NCI-H510A (cell line): ENCODE measurements around the gene PRDX5.
"Not testable (repeated sequence)": the region's sequence is repeated elsewhere in the genome, so short reads cannot be mapped to it uniquely, and the experiment has no call there.

ENCODE experiments used
- DNase-seq: peaks from one replicate; lab custom pipeline; 2025; lab: John Stamatoyannopoulos, UW

Gene PRDX5

GRCh38 chr11:64305691-64306562 is 12.0 kb upstream of the PRDX5 start:
- DNase-seq, result peak; percentile 35

DNA sequence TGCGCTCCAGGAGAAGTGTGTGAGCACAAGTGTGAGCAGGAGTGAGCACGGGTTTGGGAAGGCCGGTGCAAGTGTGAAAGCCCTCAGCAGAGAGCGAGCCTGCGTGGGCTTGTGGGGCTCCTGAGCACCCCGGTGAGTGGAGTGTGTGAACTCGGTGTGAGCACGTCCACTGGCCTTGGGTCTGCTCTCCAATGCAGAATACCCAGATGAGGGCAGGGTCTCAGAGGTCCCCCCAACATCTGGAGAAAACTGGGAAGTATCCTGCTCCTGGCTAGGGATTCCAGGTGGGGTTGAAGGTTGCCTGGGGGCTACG is 11.4 kb upstream of the PRDX5 start:
- DNase-seq, result no peak

- DNase-seq, result no peak
Measured at GRCh38 chr11:64306876-64307622, 10.9 kb upstream of the PRDX5 start.

DNA sequence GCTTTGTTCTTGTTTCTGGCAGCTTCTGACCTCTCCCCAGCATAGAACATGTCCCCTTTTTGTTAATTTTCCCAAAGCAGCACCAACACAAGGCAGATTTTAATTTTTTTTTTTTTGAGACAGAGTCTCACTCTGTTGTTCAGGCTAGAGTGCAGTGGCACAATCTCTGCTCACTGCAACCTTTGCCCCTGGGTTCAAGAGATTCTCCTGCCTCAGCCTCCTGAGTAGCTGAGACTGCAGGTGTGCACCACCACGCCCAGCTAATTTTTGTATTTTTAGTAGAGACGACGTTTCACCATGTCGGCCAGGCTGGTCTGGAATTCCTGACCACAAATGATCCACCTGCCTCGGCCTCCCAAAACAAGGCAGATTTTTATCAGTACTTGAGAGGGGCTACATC is 10.1 kb upstream of the PRDX5 start:
- not testable (repeated sequence) for DNase-seq

DNA sequence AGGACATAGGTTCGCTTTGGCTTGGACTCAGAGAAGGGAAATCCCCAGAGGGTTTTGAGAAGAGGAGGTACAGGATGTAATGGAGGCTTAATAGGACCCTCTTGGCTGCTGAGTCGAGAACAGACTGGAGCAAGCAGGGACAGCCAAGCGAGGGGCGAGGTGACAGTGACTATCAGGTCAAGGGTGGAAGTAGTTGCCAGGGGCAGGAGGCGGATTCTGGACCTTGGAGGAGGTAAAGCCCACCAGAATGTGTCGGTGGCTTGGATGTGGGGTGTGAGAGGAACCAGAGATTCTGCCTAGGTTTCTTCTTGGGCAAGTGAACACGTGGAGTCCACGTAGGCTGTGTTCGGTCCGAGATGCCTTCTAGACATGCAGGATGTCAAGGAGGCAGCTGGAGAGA is 5.0 kb upstream of the PRDX5 start:
- DNase-seq, result no peak

- no peak for DNase-seq
Measured at GRCh38 chr11:64313491-64314145, 4.3 kb upstream of the PRDX5 start.

- no peak for DNase-seq
Measured at GRCh38 chr11:64314146-64314804, 3.6 kb upstream of the PRDX5 start.

DNA sequence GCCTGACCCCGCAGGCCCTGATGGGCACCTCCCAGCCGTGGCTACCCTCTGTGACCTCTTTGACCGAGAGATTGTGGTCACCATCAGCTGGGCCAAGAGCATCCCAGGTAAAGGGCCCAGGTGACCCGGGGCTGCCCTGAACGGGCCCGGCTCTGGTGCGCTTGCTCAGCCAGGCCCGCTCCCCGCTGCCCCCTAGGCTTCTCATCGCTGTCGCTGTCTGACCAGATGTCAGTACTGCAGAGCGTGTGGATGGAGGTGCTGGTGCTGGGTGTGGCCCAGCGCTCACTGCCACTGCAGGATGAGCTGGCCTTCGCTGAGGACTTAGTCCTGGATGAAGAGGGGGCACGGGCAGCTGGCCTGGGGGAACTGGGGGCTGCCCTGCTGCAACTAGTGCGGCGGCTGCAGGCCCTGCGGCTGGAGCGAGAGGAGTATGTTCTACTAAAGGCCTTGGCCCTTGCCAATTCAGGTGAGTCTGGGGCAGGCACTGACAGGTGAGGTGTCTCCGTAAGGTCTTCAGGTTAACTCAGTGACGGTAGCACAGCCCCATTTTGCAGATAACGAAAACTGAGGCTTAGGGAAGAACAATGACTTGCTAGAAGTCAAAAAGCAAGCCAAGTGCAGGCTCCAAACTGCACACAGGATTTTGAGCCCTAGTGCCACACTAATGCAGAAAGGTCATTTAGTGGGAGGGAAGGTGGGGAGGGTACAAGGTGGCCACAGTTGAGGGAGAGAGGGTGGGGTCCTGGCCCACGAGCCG is 2.9 kb upstream of the PRDX5 start:
- DNase-seq, result no peak

- DNase-seq, result not testable (repeated sequence)
Measured at GRCh38 chr11:64315667-64316526, 2.0 kb upstream of the PRDX5 start.

DNA sequence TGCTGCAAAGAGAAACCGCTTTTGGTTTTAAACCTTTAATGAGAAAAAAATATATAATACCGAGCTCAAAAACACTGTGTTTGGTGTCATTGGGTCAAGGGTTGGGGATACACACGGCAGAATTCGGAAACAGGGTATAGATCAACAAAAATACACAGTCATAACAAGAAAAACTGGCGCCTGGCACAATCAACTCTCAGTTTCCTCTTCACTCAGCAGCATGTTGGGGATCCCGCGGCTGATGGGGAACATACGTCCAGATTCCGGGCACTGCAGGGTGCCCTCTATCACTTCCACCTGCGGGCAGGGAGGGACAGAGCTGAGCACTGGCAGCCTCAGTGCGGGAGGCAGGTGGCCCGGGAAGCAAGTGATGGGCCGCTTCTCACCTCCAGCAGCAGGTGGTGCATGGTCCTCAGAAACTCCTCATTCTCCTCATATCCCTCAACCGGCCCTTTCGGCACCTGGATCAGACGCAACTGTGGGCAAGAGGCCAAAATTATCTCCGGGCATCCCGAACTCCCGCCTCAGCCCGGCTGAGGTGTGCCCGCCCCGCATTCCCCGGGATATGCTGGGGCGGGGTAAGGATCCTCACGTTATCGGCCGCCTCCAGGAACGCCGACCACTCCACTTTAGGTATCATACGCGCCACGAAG is 1.1 kb upstream of the PRDX5 start:
- DNase-seq, result peak; percentile 33

DNA sequence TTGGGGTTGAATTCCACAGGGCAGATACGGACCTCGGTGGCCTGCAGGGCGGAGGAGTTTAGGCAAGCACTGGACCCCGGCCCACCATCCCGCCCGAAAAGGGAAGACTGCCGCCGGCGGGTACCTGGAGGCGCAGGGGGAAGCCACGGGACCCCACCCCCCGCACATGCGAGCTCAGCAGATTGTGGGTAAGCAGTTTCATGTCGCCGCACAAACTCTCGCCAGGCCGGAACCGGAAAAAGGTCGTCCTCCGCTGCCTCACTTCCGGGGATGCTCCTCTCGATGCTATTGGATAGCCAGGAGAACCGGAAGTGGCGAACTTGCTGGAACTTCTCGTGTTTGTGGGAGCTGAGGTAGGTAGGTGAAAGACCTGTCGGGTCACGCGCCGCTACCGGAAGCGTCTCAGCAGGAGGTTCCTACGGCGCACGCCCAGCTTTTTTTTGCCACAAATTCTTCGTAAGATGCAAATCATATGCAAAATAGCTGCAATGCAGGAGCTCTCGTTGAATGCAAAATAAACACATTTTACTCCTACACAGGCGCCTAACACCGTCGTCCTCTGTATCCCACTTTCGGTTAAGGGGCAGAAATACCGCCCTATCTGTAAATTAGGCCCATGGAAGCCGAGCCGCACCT is 478 bp upstream of the PRDX5 start, which contains the start of gene TRMT112:
Gene TRMT112 (minus strand): TSS at position 235 of the 636 bp plus-strand sequence. CDS start 33 bp downstream, at position 202.
- DNase-seq, result peak; percentile 97

GRCh38 chr11:64318766-64319761 is 1.1 kb downstream of the PRDX5 start:
- no peak for DNase-seq

GRCh38 chr11:64320556-64320955 is 2.6 kb downstream of the PRDX5 start:
- no peak for DNase-seq

- DNase-seq, result no peak
Measured at GRCh38 chr11:64321026-64321425, 3.1 kb downstream of the PRDX5 start.

GRCh38 chr11:64321533-64321932 is 3.6 kb downstream of the PRDX5 start:
- no peak for DNase-seq

- DNase-seq, result no peak
Measured at GRCh38 chr11:64322925-64323260, 5.0 kb downstream of the PRDX5 start.

- no peak for DNase-seq
Measured at GRCh38 chr11:64323373-64323772, 5.5 kb downstream of the PRDX5 start.

DNA sequence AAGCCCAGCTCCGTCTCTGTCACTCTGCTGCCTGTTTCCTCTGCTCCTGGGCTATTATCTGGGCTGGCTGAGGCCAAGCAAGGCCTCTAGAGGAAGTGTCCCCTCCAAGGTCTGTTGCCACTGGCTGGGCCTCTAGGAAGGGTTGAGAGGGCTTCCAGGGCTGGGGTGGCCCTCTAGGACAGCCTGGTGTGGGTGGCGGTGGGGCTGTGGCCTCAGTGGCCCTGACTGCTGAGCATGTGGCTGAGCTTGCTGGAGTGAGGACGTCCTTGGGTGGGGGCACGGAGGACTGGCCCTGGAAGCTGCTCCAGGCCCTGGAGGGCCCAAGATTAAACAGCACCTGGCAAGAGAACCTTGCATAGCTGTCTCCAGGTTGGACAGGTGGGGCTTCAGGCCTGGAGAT is 6.1 kb downstream of the PRDX5 start:
- DNase-seq, result not testable (repeated sequence)
